ENCODE data around the gene ACP2.
"Not testable (repeated sequence)": the region's sequence is repeated elsewhere in the genome, so short reads cannot be mapped to it uniquely, and the experiment has no call there.

The ACP2 gene

GRCh38 chr11:47242596-47243192 is 5.9 kb downstream of the ACP2 start:
- no peak for DNase-seq

DNA sequence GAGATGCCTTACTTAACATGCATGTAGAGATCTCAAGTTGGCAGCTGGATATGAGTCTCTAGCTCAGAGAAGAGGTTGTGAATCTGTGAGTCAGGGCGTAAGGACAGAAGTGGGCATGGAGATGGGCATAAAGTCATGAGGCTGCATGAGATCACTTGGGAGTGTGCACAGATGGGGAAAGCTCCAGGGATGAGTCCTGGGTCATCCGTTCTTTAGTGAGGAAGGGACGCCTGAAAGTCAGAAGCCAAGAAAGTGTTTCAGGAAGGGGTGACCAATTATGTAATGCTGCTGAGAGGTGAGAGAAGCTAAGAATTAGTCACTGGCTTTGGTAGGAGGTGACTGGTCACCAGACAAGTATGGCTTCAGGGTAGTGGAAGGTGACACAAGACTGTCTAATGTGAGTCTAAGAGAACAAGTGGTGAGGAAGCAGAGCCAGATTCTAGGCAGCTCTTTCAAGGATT is 6.7 kb downstream of the ACP2 start:
- DNase-seq: no peak

GRCh38 chr11:47239852-47240251 is 8.8 kb downstream of the ACP2 start:
- DNase-seq: no peak

GRCh38 chr11:47236482-47236881 is 12.1 kb downstream of the ACP2 start:
- DNase-seq: peak; percentile 52

DNA sequence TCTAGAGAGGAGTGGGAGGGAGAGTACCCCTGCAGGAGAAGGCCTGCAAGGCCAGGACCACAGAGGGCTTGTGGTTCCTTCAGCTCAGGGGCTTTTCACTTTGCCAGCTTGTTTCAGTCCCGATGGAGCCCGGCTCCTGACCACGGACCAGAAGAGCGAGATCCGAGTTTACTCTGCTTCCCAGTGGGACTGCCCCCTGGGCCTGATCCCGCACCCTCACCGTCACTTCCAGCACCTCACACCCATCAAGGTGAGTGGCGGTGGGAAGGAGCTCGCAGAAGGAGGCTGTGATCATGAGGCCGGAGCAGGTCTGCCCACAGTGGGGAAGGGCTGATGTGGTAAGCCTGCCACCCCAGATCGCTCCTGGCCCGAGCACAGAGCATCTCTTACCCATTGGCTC is 13.5 kb downstream of the ACP2 start:
- no peak for DNase-seq

GRCh38 chr11:47234669-47235100 is 13.9 kb downstream of the ACP2 start:
- DNase-seq: peak; percentile 40

DNA sequence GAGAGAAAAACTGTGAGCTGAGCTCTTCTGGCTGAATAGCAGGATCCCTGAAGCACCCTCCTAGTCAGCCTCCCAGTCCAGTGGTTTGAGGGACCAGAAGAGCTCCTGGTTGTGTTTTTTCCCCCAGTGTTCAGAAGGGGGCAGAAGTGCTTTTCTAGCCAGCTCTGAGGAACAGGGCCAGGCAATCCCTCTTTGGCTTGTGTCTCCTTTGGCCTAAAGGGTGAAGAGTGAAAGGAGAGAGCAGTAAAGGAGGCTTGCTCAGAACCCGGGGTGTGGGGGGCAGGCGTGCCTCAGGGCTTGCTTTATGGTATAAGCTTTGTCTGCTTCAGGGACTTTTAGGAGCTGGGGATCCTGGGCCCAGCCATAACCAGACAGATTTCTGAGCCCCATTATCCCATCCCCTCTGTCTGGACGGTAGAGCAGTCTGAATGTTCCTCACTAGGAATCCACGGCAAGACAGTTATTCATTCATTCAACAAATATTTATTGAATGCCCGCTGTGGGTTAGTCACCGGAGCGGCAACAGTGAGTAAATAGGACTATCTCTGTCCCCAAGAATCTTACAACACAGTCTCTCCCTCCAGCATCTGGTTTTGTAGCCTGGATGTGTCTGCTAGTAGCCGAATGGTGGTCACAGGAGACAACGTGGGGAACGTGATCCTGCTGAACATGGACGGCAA is 14.5 kb downstream of the ACP2 start:
- peak; percentile 69 for DNase-seq

DNA sequence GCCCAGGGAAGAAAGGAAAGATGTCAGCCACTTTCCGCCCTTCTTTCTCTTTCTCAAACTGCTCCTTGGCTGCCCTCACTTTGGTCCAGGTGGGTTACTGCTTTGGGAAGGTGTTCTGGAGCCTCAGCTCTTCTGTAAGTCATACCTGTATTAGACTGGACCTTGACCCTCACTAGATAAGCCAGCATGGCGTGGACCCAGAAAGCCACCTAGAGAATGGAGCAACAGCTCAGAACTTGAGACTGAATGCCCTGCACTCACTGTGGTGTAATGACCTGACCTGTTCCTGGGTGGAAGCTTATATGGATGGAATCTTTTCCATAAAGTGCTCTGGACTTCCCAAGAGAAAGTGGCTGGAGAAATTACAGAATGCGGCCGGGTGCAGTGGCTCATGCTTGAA is 15.6 kb downstream of the ACP2 start:
- no peak for DNase-seq

GRCh38 chr11:47229161-47229560 is 19.5 kb downstream of the ACP2 start:
- no peak for DNase-seq

DNA sequence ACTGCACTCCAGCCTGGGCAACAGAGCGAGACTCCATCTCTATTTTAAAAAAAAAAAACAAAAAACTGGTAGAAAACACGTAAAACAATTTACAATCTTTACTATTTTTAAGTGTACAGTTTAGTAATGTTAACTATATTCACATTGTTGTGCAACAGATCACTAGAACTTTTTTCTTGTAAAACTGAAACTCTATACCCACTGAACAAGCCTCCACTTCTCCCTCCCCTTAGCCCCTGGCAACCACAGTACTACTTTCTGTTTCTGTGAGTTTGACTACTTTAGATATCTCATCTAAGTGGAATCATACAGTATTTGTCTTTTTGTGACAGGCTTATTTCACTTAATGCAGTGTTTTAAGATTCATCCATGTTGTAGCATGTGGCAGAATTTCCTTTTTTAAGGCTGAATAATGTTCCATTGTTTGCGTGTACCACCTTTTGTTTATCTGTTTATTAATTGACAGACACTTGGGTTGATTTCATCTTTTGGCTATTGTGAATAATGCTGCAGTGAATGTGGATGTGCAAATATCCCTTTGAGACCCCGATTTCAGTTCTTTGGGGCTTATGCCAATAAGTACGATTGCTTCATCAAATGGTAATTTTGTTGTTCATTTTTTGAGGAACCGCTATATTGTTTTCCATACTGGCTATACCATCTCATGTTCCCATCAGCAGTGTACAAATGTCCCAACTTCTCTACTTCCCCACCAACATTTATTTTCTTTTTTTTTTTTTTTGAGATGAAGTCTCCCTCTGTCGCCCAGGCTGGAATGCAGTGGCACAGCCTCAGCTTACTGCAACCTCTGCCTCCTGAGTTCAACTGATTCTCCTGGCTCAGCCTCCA is 22.8 kb downstream of the ACP2 start:
- DNase-seq: no peak

DNA sequence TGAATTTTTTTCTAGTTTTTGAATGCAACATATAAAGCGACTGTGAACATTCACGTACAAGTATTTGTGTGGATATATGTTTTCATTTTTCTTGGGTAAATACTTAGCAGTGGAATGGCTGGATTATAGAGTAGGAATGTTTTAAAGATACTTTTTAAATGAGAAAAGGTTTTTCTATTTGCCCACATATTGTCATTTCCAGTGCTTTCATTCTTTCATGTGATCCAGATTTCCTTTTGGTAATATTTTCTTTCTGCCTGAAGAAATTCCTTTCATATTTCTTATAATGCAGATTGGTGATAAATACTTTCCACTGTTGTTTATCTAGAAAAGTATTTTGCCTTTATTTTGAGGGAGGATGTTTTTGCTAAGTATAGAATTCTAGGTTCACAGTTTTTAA is 25.9 kb downstream of the ACP2 start:
- no peak for DNase-seq

- DNase-seq: peak; percentile 58
Measured at GRCh38 chr11:47220401-47220821, 28.2 kb downstream of the ACP2 start.

- DNase-seq: peak; percentile 82
Measured at GRCh38 chr11:47216121-47216798, 32.4 kb downstream of the ACP2 start.

GRCh38 chr11:47215366-47215910 is 33.2 kb downstream of the ACP2 start:
- DNase-seq: no peak

DNA sequence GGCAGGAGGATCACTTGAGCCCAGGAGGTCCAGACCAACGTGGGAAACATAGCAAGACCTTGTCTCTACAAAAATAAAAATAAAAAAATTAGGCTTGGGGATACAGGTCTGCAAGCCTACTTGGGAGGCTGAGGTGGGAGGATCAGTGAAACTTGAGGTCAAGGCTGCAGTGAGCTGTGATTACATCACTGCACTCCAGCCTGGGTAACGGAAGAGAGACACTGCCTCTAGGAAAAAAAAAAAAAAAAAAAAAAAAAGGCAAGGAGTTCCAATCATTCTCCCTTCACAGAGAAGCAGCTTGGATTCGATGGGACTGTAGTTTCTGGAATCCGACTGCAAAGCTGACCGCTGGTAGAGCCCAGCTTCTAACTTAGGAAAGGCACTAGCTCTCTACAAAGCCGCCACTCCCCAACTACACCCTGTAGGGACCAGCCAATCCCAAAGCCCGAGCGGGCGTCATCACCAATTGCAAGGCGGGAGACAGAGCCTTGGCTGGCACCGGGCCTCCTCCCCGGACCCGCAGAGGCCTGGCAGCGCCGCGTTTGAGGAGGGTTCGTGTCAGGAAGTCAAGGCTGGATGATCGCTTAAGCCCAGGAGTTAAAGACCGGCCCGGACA is 34.6 kb downstream of the ACP2 start:
- DNase-seq: peak; percentile 78

DNA sequence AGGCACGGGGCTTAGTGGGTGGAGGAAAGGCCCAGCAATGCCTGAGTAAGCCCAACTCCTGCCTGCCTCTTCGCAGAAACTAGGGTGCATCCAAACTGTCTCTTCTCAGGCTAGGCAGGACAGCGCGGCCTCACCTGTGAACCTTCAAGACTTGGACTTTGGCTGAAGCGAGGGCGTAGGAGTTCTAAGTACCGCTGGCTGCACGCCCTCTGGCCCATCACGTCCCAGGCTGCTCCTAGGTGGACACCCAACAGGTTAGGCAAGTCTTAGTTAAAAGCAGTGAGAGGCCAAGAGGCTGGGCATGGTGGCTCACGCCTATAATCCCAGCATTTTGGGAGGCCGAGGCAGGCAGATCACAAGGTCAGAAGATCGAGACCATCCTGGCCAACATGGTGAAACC is 35.7 kb downstream of the ACP2 start:
- DNase-seq: no peak

DNA sequence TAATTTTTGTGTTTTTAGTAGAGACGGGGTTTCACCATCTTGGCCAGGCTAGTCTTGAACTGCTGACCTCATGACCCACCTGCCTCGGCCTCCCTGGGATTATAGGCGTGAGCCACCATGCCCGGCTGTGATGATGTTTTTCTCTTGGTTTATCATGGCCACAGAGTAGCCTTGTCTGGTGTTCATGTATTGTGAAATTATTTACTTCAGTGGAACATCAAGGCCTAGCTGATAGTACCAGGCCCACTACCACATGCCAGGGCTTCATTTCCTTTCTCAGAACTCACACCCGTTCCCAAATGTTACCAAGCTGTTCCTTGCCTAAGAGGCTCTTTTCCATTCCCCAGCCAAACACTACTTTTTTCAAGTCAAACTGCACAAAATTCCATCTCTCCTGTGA is 40.0 kb downstream of the ACP2 start:
- DNase-seq: no peak

GRCh38 chr11:47208008-47208552 is 40.5 kb downstream of the ACP2 start:
- not testable (repeated sequence) for DNase-seq

GRCh38 chr11:47207459-47207858 is 41.2 kb downstream of the ACP2 start:
- no peak for DNase-seq

DNA sequence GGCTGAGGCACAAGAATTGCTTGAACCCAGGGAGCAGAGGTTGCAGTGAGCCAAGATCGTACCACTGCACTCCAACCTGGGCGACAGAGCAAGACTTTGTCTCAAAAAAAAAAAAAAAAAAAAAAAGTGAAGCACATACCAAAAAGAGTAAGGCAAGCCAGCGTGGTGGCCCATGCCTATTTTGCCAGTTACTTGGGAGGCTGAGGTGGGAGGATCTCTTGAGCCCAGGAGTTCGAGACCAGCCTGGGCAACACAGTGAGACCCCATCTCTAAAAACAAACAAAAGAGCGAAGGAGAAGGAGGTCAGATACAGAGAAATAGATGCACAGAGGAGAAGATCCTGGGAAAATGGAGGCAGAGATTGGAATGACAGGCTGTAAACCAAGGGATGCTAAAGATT is 42.0 kb downstream of the ACP2 start:
- not testable (repeated sequence) for DNase-seq

DNA sequence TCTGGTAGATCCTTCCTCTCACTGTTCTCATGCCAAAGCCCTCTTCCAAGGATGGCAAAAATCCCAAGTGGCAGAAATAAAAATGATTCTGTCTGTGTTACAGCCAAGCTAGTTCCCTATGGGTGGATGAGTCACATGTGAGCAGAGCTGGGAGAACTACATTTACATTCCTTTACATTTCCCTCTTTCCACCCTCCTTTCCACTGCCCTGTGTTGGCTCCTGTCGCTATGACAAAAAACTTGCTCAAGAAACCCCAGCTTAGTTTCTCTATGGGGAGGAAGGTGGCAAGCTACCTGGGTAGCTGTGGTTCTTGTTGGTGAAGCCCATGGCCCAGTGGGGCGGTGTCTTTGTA is 44.0 kb downstream of the ACP2 start:
- peak; percentile 79 for DNase-seq

DNA sequence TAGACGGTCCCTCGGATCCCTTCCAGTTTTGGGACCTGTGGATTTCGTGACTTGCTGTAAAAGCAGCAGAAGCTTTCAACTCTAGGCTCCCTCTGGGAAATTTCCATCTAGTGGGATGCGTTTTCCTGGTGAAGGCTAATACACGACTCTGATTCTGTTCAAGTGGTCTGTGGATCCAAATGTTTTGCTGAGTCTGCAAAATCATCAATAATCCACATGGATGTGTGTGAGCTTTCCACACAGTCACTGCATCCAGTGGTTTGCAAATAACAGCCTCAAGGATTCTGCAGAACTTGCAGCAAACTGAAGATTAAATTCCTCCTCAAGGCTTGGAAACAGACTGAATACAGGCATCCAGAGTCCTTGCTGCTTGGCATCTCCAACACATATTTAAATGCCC is 46.0 kb downstream of the ACP2 start:
- DNase-seq: no peak
